GM12865 (cell line): ENCODE results near the gene FSIP1.

ENCODE experiments used
- DNase-seq: peaks from one replicate; pipeline ENCODE4 v3.0.0; 2010; ENCODE audit warnings: low read depth
- H3K4me3 ChIP-seq: 2 replicates; pipeline ENCODE4 v1.5.1; 2011; ENCODE audit warnings: mild to moderate bottlenecking, low read depth, low read length, control low read depth
- TF ChIP-seq, protein P1 (sequence below): IDR thresholded peaks from 2 replicates; pipeline ENCODE4 v1.5.1; 2011; ENCODE audit warnings: low read length, control low read depth, low read depth, inconsistent platforms; ENCODE audit not compliant: insufficient read depth; ENCODE audit errors: missing control alignments

The FSIP1 gene

DNA sequence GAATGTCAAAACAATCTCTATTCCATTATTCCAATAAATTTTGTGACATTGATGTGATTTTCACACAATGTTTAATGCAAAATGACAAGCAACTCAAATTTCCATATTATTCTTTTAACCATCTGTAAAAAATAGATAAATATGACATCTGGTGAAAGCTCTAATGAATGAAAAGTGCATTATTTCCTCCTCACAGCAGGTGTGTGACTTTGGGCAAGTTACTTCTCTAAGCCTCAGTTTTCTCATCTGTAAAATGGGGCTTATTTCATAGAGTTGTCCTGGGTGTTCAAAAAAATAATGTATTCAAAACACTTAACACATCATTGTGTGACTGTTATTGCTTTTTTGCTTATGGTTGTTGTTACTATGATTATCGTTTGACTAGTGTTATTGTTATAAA is 131.3 kb downstream of the FSIP1 start:
- TF ChIP-seq, protein P1, sequence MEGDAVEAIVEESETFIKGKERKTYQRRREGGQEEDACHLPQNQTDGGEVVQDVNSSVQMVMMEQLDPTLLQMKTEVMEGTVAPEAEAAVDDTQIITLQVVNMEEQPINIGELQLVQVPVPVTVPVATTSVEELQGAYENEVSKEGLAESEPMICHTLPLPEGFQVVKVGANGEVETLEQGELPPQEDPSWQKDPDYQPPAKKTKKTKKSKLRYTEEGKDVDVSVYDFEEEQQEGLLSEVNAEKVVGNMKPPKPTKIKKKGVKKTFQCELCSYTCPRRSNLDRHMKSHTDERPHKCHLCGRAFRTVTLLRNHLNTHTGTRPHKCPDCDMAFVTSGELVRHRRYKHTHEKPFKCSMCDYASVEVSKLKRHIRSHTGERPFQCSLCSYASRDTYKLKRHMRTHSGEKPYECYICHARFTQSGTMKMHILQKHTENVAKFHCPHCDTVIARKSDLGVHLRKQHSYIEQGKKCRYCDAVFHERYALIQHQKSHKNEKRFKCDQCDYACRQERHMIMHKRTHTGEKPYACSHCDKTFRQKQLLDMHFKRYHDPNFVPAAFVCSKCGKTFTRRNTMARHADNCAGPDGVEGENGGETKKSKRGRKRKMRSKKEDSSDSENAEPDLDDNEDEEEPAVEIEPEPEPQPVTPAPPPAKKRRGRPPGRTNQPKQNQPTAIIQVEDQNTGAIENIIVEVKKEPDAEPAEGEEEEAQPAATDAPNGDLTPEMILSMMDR = no peak
- no peak for DNase-seq
- no peak overlapping the region for H3K4me3 ChIP-seq

DNA sequence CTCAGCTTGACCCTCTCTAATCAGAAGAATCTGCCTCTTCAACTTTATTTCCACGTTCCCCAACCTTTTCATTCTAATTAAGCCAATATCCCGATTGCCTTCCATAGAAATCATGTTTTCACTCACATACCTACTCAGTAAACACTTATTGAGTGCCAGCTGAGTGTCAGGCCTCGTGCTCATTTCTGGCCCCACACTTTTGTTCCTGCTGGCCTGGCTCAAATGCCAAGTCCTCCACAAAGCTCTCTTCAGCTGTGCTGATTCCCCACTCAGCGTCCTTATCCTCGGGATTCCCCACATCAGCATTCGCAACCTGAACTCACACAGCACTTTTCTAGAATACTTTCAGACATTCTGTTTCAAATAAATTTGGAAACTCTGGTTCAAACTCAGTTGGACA is 132.9 kb downstream of the FSIP1 start:
- TF ChIP-seq, protein P1 = no peak
- H3K4me3 ChIP-seq = no peak overlapping the region
- DNase-seq = no peak

DNA sequence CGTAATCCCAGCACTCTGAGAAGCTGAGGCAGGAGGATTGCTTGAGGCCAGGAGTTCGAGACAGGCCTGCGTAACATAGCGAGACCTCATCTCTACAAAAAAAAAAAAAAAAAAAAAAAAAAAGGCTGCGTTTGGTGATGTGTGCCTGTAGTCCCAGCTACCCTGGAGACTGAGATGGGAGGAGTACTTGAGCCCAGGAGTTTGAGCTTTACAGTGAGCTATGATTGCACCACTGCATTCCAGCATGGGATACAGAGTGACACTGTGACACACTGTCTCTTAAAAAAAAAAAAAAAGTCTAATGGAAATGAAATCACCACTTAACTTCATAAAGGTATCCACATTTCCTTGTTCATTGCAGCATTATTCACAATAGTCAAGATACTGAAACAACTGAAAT is 136.2 kb downstream of the FSIP1 start:
- DNase-seq = no peak
- TF ChIP-seq, protein P1 = no peak
- H3K4me3 ChIP-seq = no peak overlapping the region

DNA sequence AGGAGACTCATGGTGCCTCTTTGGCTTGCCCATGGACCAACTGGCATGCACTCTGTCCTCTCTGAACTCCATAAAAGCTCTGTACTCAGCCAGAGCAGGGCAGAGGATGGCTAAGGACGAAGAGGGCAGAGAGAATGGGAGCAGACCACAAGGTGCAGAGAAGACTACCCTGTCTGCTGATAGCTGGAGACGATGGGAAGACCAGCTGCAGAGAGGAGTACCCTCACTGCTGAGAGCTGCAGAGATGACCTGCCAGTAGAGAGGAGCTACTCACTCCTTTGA is 136.7 kb downstream of the FSIP1 start:
- DNase-seq = no peak
- TF ChIP-seq, protein P1 = no peak
- no peak overlapping the region for H3K4me3 ChIP-seq

DNA sequence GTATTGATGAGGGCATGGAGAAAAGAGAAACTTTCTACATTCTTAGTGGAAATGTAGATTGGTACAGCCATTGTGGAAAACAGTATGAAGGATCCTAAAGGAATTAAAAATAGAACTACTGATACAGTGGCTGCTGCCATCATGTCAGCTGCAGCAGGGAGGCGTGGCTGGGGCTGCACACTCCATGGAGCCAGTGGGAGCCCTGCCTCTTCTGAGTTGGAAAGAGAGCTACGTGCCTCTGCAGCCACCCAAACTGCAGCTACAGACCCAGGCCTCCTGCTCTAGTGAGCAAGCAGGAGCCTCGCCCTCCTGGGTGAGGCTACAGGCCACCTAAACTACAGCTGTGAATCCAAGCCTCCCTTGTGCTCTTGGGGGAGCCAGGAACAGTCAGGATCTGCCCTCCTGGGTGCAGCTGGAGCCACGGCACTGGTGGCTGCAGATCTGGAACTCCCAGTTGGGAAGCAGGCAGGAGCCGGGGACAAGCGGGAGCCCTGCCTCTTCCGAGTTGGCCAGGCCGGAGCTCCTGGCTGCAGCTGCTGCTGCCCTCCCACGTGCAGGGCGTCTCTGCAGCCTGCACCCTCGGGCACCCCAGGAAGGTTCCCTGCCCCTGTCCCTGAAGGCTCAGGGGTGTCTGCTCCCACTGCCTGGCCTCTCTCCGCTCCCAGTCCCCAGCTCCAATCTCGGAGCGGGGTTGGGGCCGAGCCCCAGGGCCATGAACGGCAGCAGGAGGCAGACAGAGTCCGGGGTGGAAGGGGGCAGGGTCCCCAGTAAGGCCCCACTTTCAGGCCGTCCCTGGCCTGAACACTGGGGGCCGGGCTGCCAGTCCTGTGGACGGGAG is 137.3 kb downstream of the FSIP1 start:
- H3K4me3 ChIP-seq = no peak overlapping the region
- no peak for DNase-seq
- TF ChIP-seq, protein P1 = no peak

DNA sequence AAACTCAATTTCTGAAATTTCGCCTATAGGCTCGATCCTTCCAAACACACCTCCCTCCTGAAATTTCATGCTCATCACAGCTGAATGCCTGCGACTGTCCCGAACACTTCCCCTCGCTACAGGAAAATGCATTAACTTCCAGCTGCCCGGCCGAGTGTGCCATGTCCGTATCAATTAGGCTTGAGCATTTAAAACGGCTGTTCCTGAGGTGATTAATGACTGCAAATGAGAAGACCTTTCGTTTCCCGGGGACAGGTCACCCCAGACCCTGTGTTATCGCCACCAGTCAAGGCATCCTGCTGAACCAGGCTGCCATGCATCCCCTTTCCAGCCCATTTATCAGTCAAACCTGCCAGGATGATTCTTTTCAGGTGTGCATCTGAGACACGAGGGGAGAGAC is 138.5 kb downstream of the FSIP1 start:
- H3K4me3 ChIP-seq = no peak overlapping the region
- TF ChIP-seq, protein P1 = no peak
- no peak for DNase-seq

DNA sequence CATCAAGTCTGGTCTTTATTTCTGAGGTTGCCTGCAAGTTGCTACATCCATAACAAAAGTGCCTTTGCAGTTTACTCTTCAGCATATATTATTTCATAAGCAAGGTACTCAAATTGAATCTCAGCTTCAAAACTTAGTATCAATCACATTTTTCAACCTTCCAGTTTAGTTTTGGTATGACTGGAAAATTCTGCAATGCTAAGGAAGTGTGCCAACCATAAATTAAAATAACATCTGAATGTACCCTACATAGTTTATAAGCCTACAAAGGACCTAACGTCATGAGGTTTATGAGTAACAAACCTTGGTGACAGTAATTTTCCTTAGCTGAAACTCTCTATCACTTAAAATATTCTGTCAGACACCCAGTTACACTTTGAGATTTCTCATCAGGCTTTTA is 138.9 kb downstream of the FSIP1 start:
- no peak overlapping the region for H3K4me3 ChIP-seq
- TF ChIP-seq, protein P1 = no peak
- DNase-seq = no peak
